ENCODE measurements around the gene ZNF335.
"Not testable (repeated sequence)": the region's sequence is repeated elsewhere in the genome, so short reads cannot be mapped to it uniquely, and the experiment has no call there.

ZNF335 gene

GRCh38 chr20:45910670-45911485 is 61.1 kb downstream of the ZNF335 start:
- DNase-seq (ENCODE audit: low read depth), result peak; percentile 98

- DNase-seq (ENCODE audit: low read depth), result no peak
Observed at GRCh38 chr20:45909817-45910669, 62.0 kb downstream of the ZNF335 start.

GRCh38 chr20:45909336-45909808 is 62.6 kb downstream of the ZNF335 start:
- no peak for DNase-seq (ENCODE audit: low read depth)

GRCh38 chr20:45908084-45908483 is 63.9 kb downstream of the ZNF335 start:
- no peak for DNase-seq (ENCODE audit: low read depth)

GRCh38 chr20:45907219-45907948 is 64.6 kb downstream of the ZNF335 start:
- DNase-seq (ENCODE audit: low read depth), result no peak

GRCh38 chr20:45905505-45906079 is 66.4 kb downstream of the ZNF335 start:
- DNase-seq (ENCODE audit: low read depth), result no peak

GRCh38 chr20:45904583-45905504 is 67.2 kb downstream of the ZNF335 start:
- no peak for DNase-seq (ENCODE audit: low read depth)

- no peak for DNase-seq (ENCODE audit: low read depth)
Observed at GRCh38 chr20:45902199-45902701, 69.8 kb downstream of the ZNF335 start.

GRCh38 chr20:45901332-45901731 is 70.7 kb downstream of the ZNF335 start:
- DNase-seq (ENCODE audit: low read depth), result not testable (repeated sequence)

GRCh38 chr20:45899046-45899835 is 72.8 kb downstream of the ZNF335 start:
- DNase-seq (ENCODE audit: low read depth), result no peak

All from activated T-cell treated with anti-CD3 and anti-CD28 coated beads for 48 hours (primary cell).